ENCODE results near the gene SLC6A11.

Gene SLC6A11

GRCh38 chr3:10813425-10813824, 2.6 kb upstream of the SLC6A11 start:
- DNase-seq = no peak
- no peaks in the 10 kb centered on the region for H3K36me3 Mint-ChIP-seq (ENCODE audit: low read depth)
- no peak overlapping the region for H3K4me3 Mint-ChIP-seq
- peaks cover 3% of the 10 kb centered on the region for H3K4me1 Mint-ChIP-seq (ENCODE audit: low read depth)
- H3K9me3 Mint-ChIP-seq = no peaks in the 10 kb centered on the region
- H3K27me3 Mint-ChIP-seq = peaks cover 54% of the 10 kb centered on the region
- no peak overlapping the region for H3K27ac Mint-ChIP-seq

- H3K27me3 Mint-ChIP-seq = peaks cover 53% of the 10 kb centered on the region
- no peaks in the 10 kb centered on the region for H3K9me3 Mint-ChIP-seq
- H3K36me3 Mint-ChIP-seq (ENCODE audit: low read depth) = no peaks in the 10 kb centered on the region
- no peak for DNase-seq
- H3K27ac Mint-ChIP-seq = no peak overlapping the region
- no peak overlapping the region for H3K4me3 Mint-ChIP-seq
- peaks cover 3% of the 10 kb centered on the region for H3K4me1 Mint-ChIP-seq (ENCODE audit: low read depth)
Measured at GRCh38 chr3:10814623-10815022, 1.4 kb upstream of the SLC6A11 start.

GRCh38 chr3:10815487-10815886, 541 bp upstream of the SLC6A11 start:
- no peak overlapping the region for H3K4me3 Mint-ChIP-seq
- H3K27me3 Mint-ChIP-seq = peaks cover 53% of the 10 kb centered on the region
- H3K36me3 Mint-ChIP-seq (ENCODE audit: low read depth) = no peaks in the 10 kb centered on the region
- no peak overlapping the region for H3K27ac Mint-ChIP-seq
- DNase-seq = no peak
- H3K9me3 Mint-ChIP-seq = no peaks in the 10 kb centered on the region
- H3K4me1 Mint-ChIP-seq (ENCODE audit: low read depth) = peaks cover 3% of the 10 kb centered on the region

GRCh38 chr3:10816863-10817253, 830 bp downstream of the SLC6A11 start:
- no peak for DNase-seq
- Mint-ChIP-seq H3K9me3 (no peaks in the 10 kb centered on the region), H3K27ac (no peak overlapping the region), H3K27me3 (peaks cover 54% of the 10 kb centered on the region), H3K4me3 (no peak overlapping the region), H3K36me3 (ENCODE audit: low read depth) (no peaks in the 10 kb centered on the region), H3K4me1 (ENCODE audit: low read depth) (peaks cover 3% of the 10 kb centered on the region)

- Mint-ChIP-seq H3K9me3 (no peaks in the 10 kb centered on the region), H3K4me3 (no peak overlapping the region), H3K27ac (no peak overlapping the region), H3K36me3 (ENCODE audit: low read depth) (no peaks in the 10 kb centered on the region), H3K27me3 (peaks cover 59% of the 10 kb centered on the region), H3K4me1 (ENCODE audit: low read depth) (peaks cover 3% of the 10 kb centered on the region)
- no peak for DNase-seq
Measured at GRCh38 chr3:10817506-10817905, 1.5 kb downstream of the SLC6A11 start.

- Mint-ChIP-seq H3K27me3 (peaks cover 34% of the 10 kb centered on the region), H3K4me1 (ENCODE audit: low read depth) (no peaks in the 10 kb centered on the region), H3K4me3 (no peak overlapping the region), H3K9me3 (no peaks in the 10 kb centered on the region), H3K36me3 (ENCODE audit: low read depth) (no peaks in the 10 kb centered on the region), H3K27ac (no peak overlapping the region)
- DNase-seq = no peak
Measured at GRCh38 chr3:10822055-10822454, 6.0 kb downstream of the SLC6A11 start.

- Mint-ChIP-seq H3K4me3 (no peak overlapping the region), H3K27me3 (peaks cover 28% of the 10 kb centered on the region), H3K27ac (no peak overlapping the region), H3K9me3 (no peaks in the 10 kb centered on the region), H3K36me3 (ENCODE audit: low read depth) (no peaks in the 10 kb centered on the region), H3K4me1 (ENCODE audit: low read depth) (no peaks in the 10 kb centered on the region)
- no peak for DNase-seq
Measured at GRCh38 chr3:10822708-10823515, 6.9 kb downstream of the SLC6A11 start.

- Mint-ChIP-seq H3K36me3 (ENCODE audit: low read depth) (no peaks in the 10 kb centered on the region), H3K27me3 (peaks cover 23% of the 10 kb centered on the region), H3K4me1 (ENCODE audit: low read depth) (no peaks in the 10 kb centered on the region), H3K9me3 (no peaks in the 10 kb centered on the region), H3K27ac (no peak overlapping the region), H3K4me3 (no peak overlapping the region)
- DNase-seq = no peak
Measured at GRCh38 chr3:10823516-10823818, 7.4 kb downstream of the SLC6A11 start.

- Mint-ChIP-seq H3K4me1 (ENCODE audit: low read depth) (no peaks in the 10 kb centered on the region), H3K4me3 (no peak overlapping the region), H3K27me3 (peaks cover 20% of the 10 kb centered on the region), H3K27ac (no peak overlapping the region), H3K9me3 (no peaks in the 10 kb centered on the region), H3K36me3 (ENCODE audit: low read depth) (no peaks in the 10 kb centered on the region)
- no peak for DNase-seq
Measured at GRCh38 chr3:10824468-10824867, 8.4 kb downstream of the SLC6A11 start.

GRCh38 chr3:10833855-10834414, 17.9 kb downstream of the SLC6A11 start:
- H3K27ac Mint-ChIP-seq = no peak overlapping the region
- H3K27me3 Mint-ChIP-seq = peaks cover 28% of the 10 kb centered on the region
- no peaks in the 10 kb centered on the region for H3K4me1 Mint-ChIP-seq (ENCODE audit: low read depth)
- no peak overlapping the region for H3K4me3 Mint-ChIP-seq
- DNase-seq = no peak
- H3K36me3 Mint-ChIP-seq (ENCODE audit: low read depth) = no peaks in the 10 kb centered on the region
- H3K9me3 Mint-ChIP-seq = no peaks in the 10 kb centered on the region

- Mint-ChIP-seq H3K36me3 (ENCODE audit: low read depth) (no peaks in the 10 kb centered on the region), H3K4me1 (ENCODE audit: low read depth) (no peaks in the 10 kb centered on the region), H3K27ac (no peak overlapping the region), H3K9me3 (no peaks in the 10 kb centered on the region), H3K4me3 (no peak overlapping the region), H3K27me3 (peaks cover 36% of the 10 kb centered on the region)
- DNase-seq = no peak
Measured at GRCh38 chr3:10834951-10835350, 18.9 kb downstream of the SLC6A11 start.

- H3K27me3 Mint-ChIP-seq = peaks cover 36% of the 10 kb centered on the region
- no peaks in the 10 kb centered on the region for H3K9me3 Mint-ChIP-seq
- DNase-seq = no peak
- H3K36me3 Mint-ChIP-seq (ENCODE audit: low read depth) = no peaks in the 10 kb centered on the region
- no peak overlapping the region for H3K4me3 Mint-ChIP-seq
- no peaks in the 10 kb centered on the region for H3K4me1 Mint-ChIP-seq (ENCODE audit: low read depth)
- no peak overlapping the region for H3K27ac Mint-ChIP-seq
Measured at GRCh38 chr3:10835406-10835805, 19.4 kb downstream of the SLC6A11 start.

GRCh38 chr3:10836676-10837075, 20.6 kb downstream of the SLC6A11 start:
- H3K27ac Mint-ChIP-seq = no peak overlapping the region
- H3K4me3 Mint-ChIP-seq = no peak overlapping the region
- H3K9me3 Mint-ChIP-seq = no peaks in the 10 kb centered on the region
- peaks cover 36% of the 10 kb centered on the region for H3K27me3 Mint-ChIP-seq
- H3K4me1 Mint-ChIP-seq (ENCODE audit: low read depth) = no peaks in the 10 kb centered on the region
- no peaks in the 10 kb centered on the region for H3K36me3 Mint-ChIP-seq (ENCODE audit: low read depth)
- no peak for DNase-seq

GRCh38 chr3:10837849-10838248, 21.8 kb downstream of the SLC6A11 start:
- no peak overlapping the region for H3K4me3 Mint-ChIP-seq
- H3K27ac Mint-ChIP-seq = no peak overlapping the region
- DNase-seq = no peak
- H3K9me3 Mint-ChIP-seq = no peaks in the 10 kb centered on the region
- H3K27me3 Mint-ChIP-seq = peaks cover 32% of the 10 kb centered on the region
- no peaks in the 10 kb centered on the region for H3K4me1 Mint-ChIP-seq (ENCODE audit: low read depth)
- no peaks in the 10 kb centered on the region for H3K36me3 Mint-ChIP-seq (ENCODE audit: low read depth)

GRCh38 chr3:10839167-10839566, 23.1 kb downstream of the SLC6A11 start:
- Mint-ChIP-seq H3K27me3 (peaks cover 28% of the 10 kb centered on the region), H3K4me3 (no peak overlapping the region), H3K9me3 (no peaks in the 10 kb centered on the region), H3K27ac (no peak overlapping the region), H3K36me3 (ENCODE audit: low read depth) (no peaks in the 10 kb centered on the region), H3K4me1 (ENCODE audit: low read depth) (no peaks in the 10 kb centered on the region)
- DNase-seq = no peak

All from activated T-cell treated with anti-CD3 and anti-CD28 coated beads, Interleukin-2, amount 50 U/mL, for 24 hours (primary cell).